ENCODE data around the gene ACBD3. TPM values are rescaled to one million over a fixed set of nuclear protein-coding genes. Genes with fewer than 3 reads are reported as not detected.

ACBD3 gene
- total RNA-seq, 6 experiments from 2014 or later: 14.6 to 23.6 (median 17.5) TPM

DNA sequence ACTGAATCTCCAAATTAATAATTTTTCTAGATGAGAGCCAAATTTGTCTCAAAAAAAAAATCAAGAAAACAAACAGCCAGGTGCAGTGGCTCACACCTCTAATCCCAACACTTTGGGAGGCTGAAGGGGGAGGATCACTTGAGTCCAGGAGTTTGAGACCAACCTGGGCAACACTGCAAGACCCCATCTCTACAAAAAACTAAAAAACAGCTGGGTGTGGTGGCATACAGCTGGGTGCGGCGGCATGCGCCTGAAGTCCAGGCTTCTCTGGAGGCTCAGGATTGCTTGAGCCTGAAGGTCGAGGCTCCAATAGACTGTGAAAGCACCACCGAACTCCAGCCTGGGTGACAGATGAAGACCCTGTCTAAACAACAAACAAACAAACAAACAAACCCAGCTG lies 14.0 kb downstream of the ACBD3 start:
- DNase-seq (no peak), ATAC-seq (no peak)
- no peak overlapping the region for H3K4me3 ChIP-seq
- no CpG with 5 or more reads among the region's 5 CpGs for WGBS (ENCODE audit: insufficient coverage, low coverage, low lambda C conversion rate, missing lambda C conversion rate)
- intact Hi-C loops (cut with DNase I): no loop called here
- TF ChIP-seq POLR2A (IDR thresholded peaks at IDR 0.05): no peak
- TF ChIP-seq, protein P1, sequence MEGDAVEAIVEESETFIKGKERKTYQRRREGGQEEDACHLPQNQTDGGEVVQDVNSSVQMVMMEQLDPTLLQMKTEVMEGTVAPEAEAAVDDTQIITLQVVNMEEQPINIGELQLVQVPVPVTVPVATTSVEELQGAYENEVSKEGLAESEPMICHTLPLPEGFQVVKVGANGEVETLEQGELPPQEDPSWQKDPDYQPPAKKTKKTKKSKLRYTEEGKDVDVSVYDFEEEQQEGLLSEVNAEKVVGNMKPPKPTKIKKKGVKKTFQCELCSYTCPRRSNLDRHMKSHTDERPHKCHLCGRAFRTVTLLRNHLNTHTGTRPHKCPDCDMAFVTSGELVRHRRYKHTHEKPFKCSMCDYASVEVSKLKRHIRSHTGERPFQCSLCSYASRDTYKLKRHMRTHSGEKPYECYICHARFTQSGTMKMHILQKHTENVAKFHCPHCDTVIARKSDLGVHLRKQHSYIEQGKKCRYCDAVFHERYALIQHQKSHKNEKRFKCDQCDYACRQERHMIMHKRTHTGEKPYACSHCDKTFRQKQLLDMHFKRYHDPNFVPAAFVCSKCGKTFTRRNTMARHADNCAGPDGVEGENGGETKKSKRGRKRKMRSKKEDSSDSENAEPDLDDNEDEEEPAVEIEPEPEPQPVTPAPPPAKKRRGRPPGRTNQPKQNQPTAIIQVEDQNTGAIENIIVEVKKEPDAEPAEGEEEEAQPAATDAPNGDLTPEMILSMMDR (IDR thresholded peaks at IDR 0.05): no peak
- H3K36me3 ChIP-seq: no peaks in the 10 kb centered on the region
- no peak overlapping the region for H3K27ac ChIP-seq
- H3K4me1 ChIP-seq: no peaks in the 10 kb centered on the region
- no peaks in the 10 kb centered on the region for H3K9me3 ChIP-seq
- no peaks in the 10 kb centered on the region for H3K27me3 ChIP-seq

DNA sequence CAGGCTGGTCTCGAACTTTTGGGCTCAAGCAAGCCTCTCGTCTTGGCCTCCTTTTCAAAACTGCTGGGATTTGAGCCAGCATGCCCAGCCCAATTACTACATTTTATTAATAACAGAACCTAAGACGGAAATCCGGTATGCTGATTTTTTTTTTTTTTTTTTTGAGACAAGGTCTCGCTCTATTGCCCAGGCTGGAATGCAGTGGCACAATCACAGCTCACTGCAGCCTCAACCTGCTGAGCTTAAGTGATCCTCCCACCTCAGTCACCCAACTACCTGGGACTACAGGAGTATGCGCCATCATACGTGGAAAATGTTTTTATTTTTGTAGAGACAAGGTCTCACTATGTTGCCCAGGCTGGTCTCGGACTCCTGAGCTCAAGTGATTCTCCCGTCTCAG lies 20.2 kb downstream of the ACBD3 start:
- Histone ChIP-seq H3K4me1 (no peaks in the 10 kb centered on the region), H3K27ac (no peak overlapping the region), H3K36me3 (peaks cover 3 to 42% (median 13%) of the 10 kb centered on the region in 4 donors), H3K4me3 (no peak overlapping the region), H3K27me3 (no peaks in the 10 kb centered on the region), H3K9me3 (no peaks in the 10 kb centered on the region)
- intact Hi-C loops (cut with DNase I): no loop called here
- no peak for DNase-seq
- WGBS (ENCODE audit: insufficient coverage, low coverage, low lambda C conversion rate, missing lambda C conversion rate): 94% methylated on average over 7 of the region's 9 CpGs
- ATAC-seq: no peak
- TF ChIP-seq, protein P1 (IDR thresholded peaks at IDR 0.05): no peak

DNA sequence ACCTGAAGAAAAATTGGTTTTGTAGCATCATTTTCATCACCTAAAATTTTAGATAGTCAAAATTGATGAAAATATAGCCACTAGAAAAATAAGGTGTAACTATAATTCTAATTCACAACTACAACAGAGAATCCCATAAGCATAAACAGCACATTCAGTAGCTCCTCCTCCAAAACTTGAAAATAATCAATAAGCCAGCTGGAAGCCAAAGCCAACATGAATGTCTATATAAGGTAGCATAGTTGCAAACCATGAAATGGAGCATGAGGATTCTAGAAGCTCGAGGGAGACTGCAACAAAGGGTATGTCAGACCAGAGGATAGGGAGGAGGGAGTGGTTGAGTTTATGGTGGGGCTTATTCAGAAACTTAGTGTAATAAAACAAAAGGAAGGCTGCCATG lies 22.4 kb downstream of the ACBD3 start:
- H3K4me1 ChIP-seq: no peaks in the 10 kb centered on the region
- H3K27ac ChIP-seq: no peak overlapping the region
- no peaks in the 10 kb centered on the region for H3K27me3 ChIP-seq
- TF ChIP-seq, protein P1 (IDR thresholded peaks at IDR 0.05): no peak
- no peak for TF ChIP-seq POLR2A (IDR thresholded peaks at IDR 0.05)
- 60% methylated on average over 1 of the region's 1 CpG for WGBS (ENCODE audit: insufficient coverage, low coverage, low lambda C conversion rate, missing lambda C conversion rate)
- no peak overlapping the region for H3K4me3 ChIP-seq
- intact Hi-C loops (cut with DNase I): no loop called here
- peaks cover 5 to 64% (median 25%) of the 10 kb centered on the region in 4 donors for H3K36me3 ChIP-seq
- no peaks in the 10 kb centered on the region for H3K9me3 ChIP-seq
- DNase-seq: no peak
- ATAC-seq: no peak

DNA sequence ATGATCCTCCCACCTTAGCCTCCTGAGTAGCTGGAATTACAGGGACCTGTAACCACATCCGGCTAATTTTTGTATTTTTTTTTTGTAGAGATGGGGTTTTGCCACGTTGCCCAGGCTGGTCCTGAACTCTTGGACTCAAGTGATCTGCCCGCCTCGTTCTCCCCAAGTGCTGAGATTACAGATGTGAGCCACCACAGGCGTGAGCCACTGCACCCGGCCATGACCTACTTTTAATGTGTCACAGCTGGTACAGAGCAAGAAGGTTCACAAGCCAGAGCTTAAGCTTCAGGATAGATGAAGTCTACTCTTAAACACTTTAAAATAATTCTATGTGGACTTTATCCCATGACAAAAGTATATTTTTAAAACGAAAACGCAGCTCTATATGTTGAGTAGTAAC lies 23.6 kb downstream of the ACBD3 start:
- 78% methylated on average over 8 of the region's 8 CpGs for WGBS (ENCODE audit: insufficient coverage, low coverage, low lambda C conversion rate, missing lambda C conversion rate)
- H3K36me3 ChIP-seq: peaks cover 5 to 75% (median 31%) of the 10 kb centered on the region in 4 donors
- no peaks in the 10 kb centered on the region for H3K9me3 ChIP-seq
- H3K27me3 ChIP-seq: no peaks in the 10 kb centered on the region
- ATAC-seq (no peak), DNase-seq (no peak)
- H3K4me3 ChIP-seq: no peak overlapping the region
- no peaks in the 10 kb centered on the region for H3K4me1 ChIP-seq
- no peak for TF ChIP-seq POLR2A (IDR thresholded peaks at IDR 0.05)
- TF ChIP-seq, protein P1 (IDR thresholded peaks at IDR 0.05): no peak
- no peak overlapping the region for H3K27ac ChIP-seq
- intact Hi-C loops (cut with DNase I): no loop called here

DNA sequence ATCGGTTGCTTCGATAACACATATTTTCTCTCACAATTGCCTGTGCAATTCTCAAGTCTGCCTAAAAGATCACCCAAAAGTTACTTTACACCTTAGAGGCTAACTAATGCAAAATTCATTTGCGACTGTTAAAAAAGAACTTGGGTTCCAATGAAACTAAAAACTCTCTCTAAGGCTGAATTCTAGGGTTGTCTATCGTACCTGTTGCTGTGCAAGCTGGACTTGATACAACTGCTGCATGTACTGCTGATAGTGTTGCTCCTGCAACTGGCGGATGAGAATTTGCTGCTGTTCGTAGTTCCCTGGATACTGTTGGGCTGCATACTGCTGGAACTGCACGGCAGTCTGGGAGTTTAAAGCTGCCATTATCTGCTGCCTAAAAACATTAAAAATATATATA lies 27.6 kb downstream of the ACBD3 start:
- H3K4me3 ChIP-seq: no peak overlapping the region
- no peak for ATAC-seq
- peaks cover 5 to 70% (median 30%) of the 10 kb centered on the region in 4 donors for H3K36me3 ChIP-seq
- no peak overlapping the region for H3K27ac ChIP-seq
- TF ChIP-seq, protein P1 (IDR thresholded peaks at IDR 0.05): no peak
- no peak for TF ChIP-seq POLR2A (IDR thresholded peaks at IDR 0.05)
- WGBS (ENCODE audit: insufficient coverage, low coverage, low lambda C conversion rate, missing lambda C conversion rate): 100% methylated on average over 6 of the region's 7 CpGs
- no peaks in the 10 kb centered on the region for H3K27me3 ChIP-seq
- intact Hi-C loops (cut with DNase I): no loop called here
- no peaks in the 10 kb centered on the region for H3K9me3 ChIP-seq
- DNase-seq: no peak
- H3K4me1 ChIP-seq: no peaks in the 10 kb centered on the region

All from right lobe of liver (tissue), 6 donors.